Cardiac fibroblast (primary cell): ENCODE measurements around the gene PRDM5.

ENCODE experiments used
- DNase-seq, 2 donors: peaks; one replicate each; pipeline versions ENCODE4 v3.0.0 to v3.0.0-alpha.2; 2010; ENCODE audit warnings: low read depth in 2 of 2
- H3K4me3 ChIP-seq, 2 donors: replicated peaks in 1 of 2; 1 replicate in 1 of 2; 2 replicates in 1 of 2; pipeline ENCODE4 v1.5.1; 2011; ENCODE audit warnings: low read depth in 2 of 2, low read length in 2 of 2, mild to moderate bottlenecking in 2 of 2, moderate library complexity in 1 of 2
- TF ChIP-seq, protein P1 (sequence below): IDR thresholded peaks from one replicate; pipeline ENCODE4 v1.5.1; 2011; ENCODE audit warnings: low read depth, mild to moderate bottlenecking, low read length, inconsistent platforms

Gene PRDM5

DNA sequence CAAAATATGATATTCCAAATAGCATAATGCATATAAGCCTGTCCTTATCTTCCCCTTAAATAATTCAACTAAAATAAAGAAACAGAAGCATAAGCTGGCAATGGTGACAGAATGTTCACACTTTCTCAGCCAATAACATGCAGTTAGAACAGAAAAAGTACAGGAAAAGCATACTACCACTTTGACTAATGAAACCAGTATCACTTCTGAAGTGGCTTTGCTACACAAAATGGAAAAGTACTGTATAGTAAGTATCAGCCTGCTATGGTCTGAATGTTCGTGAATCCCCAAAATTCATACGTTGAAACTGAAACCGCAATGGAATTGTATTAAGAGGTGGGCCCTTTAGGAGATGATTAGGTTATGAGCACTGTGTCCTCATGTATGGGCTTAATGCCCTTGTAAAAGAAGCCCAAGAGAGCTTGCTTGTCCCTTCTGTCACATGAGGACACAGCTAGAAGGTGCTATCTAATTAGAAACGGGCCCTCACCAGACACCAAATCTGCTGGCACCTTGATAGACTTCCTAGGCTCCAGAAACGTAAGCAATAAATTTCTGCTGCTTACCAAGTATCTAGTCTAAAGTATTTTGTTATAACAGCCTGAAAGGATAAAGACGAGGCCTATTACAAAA lies 102.6 kb downstream of the PRDM5 start:
- TF ChIP-seq, protein P1, sequence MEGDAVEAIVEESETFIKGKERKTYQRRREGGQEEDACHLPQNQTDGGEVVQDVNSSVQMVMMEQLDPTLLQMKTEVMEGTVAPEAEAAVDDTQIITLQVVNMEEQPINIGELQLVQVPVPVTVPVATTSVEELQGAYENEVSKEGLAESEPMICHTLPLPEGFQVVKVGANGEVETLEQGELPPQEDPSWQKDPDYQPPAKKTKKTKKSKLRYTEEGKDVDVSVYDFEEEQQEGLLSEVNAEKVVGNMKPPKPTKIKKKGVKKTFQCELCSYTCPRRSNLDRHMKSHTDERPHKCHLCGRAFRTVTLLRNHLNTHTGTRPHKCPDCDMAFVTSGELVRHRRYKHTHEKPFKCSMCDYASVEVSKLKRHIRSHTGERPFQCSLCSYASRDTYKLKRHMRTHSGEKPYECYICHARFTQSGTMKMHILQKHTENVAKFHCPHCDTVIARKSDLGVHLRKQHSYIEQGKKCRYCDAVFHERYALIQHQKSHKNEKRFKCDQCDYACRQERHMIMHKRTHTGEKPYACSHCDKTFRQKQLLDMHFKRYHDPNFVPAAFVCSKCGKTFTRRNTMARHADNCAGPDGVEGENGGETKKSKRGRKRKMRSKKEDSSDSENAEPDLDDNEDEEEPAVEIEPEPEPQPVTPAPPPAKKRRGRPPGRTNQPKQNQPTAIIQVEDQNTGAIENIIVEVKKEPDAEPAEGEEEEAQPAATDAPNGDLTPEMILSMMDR, result no peak
- no peak for DNase-seq
- H3K4me3 ChIP-seq, result no peak overlapping the region

DNA sequence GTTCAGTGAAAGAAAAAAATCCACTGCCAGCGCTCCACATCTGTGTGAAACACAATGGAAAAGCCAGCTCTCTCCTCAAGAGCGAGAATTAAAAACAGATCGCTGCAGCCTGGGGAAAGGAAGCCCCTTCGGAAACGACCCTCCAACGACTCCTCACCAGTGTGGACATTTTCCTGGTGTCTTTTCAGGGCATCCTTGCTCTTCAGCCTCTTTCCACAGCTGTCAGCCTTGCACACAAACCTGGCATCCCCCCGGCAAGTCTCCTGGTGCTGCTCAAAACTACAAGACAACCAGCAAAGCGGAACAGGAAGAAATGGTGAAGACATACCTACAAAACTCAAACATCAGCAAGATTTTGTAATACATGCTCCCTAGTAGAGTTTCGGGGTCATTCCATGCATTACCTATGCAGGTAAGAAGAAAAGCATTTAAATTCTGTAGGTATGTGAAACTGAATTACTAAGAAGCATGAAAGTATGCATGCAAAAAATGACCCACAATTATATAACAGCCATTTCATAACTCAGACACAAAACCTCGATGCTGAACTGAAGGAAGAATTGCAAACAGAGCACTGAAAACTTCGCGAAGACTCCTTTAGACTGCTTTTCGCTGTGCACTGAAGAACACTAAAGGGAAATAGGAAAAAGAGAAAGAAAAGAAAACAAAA lies 106.1 kb downstream of the PRDM5 start:
- TF ChIP-seq, protein P1, result no peak
- H3K4me3 ChIP-seq, result no peak overlapping the region
- DNase-seq, result no peak

DNA sequence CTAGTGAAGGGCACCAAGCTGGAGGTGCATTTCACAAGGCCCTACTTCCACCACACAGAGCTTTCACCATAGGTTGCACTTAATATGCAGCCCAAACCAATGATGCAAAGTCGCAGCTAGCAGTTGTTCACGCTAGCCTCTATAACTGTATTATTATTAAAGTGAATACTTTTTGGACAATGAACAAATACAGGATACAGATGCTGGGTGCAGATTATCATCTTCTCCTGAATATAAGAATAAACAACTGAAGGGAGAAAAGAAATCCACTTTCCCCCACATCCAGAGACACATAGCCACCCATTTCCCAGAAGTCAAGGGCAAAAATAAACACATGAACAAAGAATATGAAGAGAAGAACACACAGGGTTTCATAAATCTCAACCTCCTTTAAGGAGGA lies 107.2 kb downstream of the PRDM5 start:
- TF ChIP-seq, protein P1, result no peak
- no peak for DNase-seq
- H3K4me3 ChIP-seq, result no peak overlapping the region

DNA sequence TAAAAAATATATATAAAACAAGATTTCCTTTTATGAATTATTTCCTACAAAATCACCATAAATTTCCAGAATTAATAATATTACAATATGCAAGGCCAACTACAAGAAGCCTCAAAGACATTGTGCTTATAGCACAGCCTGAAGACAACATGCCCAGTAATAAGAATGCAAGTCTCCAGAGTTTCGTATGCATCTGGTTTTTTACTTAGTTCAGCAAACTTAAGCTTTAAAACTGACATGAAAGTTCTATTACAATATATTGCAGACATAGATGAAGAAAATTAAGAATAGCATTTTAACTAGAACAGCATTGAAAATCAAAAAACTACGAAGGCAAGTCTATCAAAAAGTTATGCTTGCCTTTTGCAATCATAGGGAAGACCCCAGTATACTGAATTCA lies 107.6 kb downstream of the PRDM5 start:
- DNase-seq, result no peak
- TF ChIP-seq, protein P1, result no peak
- no peak overlapping the region for H3K4me3 ChIP-seq

DNA sequence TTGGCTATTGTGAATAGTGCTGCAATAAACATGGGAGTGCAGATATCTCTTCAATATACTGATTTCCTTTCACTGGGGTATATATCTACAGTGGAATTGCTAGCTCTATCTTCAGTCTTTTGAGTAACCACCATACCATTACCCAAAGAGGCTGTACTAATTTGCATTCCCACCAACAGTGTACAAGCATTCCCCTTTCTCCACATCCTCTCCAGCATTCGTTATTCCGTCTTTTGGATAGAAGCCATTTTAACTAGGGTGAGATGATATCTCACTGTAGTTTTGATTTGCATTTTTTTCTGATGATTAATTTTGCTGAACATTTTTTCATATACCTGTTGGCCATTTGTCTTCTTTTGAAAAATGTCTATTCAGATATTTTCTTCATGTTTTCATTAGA lies 110.3 kb downstream of the PRDM5 start:
- no peak for DNase-seq
- no peak overlapping the region for H3K4me3 ChIP-seq
- TF ChIP-seq, protein P1, result no peak

- no peak overlapping the region for H3K4me3 ChIP-seq
- peak in 1 of 2 donors; percentile 19 for DNase-seq
- TF ChIP-seq, protein P1, result peak; percentile 52
Observed at GRCh38 chr4:120809518-120809917, 113.0 kb downstream of the PRDM5 start.
